Coronary artery (tissue), 2 donors: Measurements from ENCODE around the gene MACROD1.

ENCODE experiments used
- DNase-seq: peaks from one replicate; pipeline ENCODE4 v3.0.0-alpha.2; 2017; ENCODE audit warnings: low spot score
- H3K27ac ChIP-seq, 2 donors: fragments of 200-600 bp; sonication (generic); one replicate each; pipeline ENCODE4 v1.5.1; 2016 to 2019
- H3K4me3 ChIP-seq: fragments of 200-600 bp; sonication (generic); 2 replicates; pipeline ENCODE4 v1.5.1; 2016; ENCODE audit warnings: mild to moderate bottlenecking, moderate library complexity
- CTCF ChIP-seq: fragments of 200-600 bp; sonication (generic); IDR thresholded peaks from one replicate; pipeline ENCODE4 v1.5.1; 2019; ENCODE audit warnings: antibody characterized with exemption

MACROD1 gene

DNA sequence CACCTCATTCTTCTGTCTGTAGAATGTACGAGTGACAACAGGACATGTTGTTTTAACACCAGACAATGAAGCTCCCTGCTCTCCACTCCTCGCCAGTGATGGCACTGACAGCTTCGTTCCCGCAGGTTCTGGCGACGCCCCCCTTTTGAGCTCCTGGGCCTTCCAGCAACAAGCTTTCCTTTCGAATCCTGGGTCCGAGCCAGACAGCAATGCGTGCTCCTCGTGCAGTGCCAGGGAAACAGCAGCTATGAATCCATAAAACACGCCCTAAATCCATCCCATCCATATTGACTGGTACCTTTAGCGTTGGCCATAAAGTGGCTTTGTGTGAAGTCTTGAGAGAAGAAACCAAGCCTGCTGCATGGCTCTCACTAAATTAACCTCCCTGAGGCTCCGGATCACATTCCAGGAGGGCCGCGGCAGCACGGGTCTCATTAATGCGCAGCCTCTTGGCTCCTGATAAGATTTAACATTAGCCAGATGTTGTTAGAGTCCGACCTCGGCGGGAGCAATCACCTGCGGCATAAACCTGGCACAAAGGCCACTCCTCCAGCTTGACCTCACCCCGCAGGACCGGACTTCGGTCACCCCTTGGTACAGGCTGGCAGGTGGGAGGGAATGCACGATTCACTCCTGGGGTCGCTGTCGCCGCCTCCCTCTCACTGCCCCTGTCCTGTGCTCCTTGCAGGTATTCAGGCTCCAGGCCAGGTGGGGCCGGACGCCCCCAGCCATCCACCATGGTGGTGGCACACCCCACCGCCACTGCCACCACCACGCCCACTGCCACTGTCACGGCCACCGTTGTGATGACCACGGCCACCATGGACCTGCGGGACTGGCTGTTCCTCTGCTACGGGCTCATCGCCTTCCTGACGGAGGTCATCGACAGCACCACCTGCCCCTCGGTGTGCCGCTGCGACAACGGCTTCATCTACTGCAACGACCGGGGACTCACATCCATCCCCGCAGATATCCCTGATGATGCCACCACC lies 50.1 kb downstream of the MACROD1 start:
- no peak overlapping the region for H3K4me3 ChIP-seq
- TF ChIP-seq CTCF: no peak
- H3K27ac ChIP-seq: no peak overlapping the region
- DNase-seq: no peak

- Histone ChIP-seq H3K4me3 (no peak overlapping the region), H3K27ac (no peak overlapping the region)
- DNase-seq: no peak
- no peak for TF ChIP-seq CTCF
Measured at GRCh38 chr11:64114231-64114630, 51.7 kb downstream of the MACROD1 start.

- no peak for DNase-seq
- Histone ChIP-seq H3K27ac (no peak overlapping the region), H3K4me3 (no peak overlapping the region)
- TF ChIP-seq CTCF: no peak
Measured at GRCh38 chr11:64113462-64113780, 52.5 kb downstream of the MACROD1 start.

GRCh38 chr11:64112771-64113461 lies 53.0 kb downstream of the MACROD1 start:
- DNase-seq: no peak
- no peak for TF ChIP-seq CTCF
- Histone ChIP-seq H3K4me3 (no peak overlapping the region), H3K27ac (no peak overlapping the region)

- no peak for TF ChIP-seq CTCF
- no peak for DNase-seq
- H3K27ac ChIP-seq: no peak overlapping the region
- H3K4me3 ChIP-seq: no peak overlapping the region
Measured at GRCh38 chr11:64110465-64111375, 55.2 kb downstream of the MACROD1 start.

GRCh38 chr11:64109332-64109731 lies 56.6 kb downstream of the MACROD1 start:
- no peak for TF ChIP-seq CTCF
- DNase-seq: no peak
- Histone ChIP-seq H3K27ac (no peak overlapping the region), H3K4me3 (no peak overlapping the region)
